WTC11 (cell line): ENCODE measurements around the gene CNIH3. TPM values are rescaled to one million over a fixed set of nuclear protein-coding genes. Genes with fewer than 3 reads are reported as not detected.

Source experiments
- ATAC-seq: fragments of 200-7000 bp; cut with Tn5 transposase; 2 replicates; pipeline ENCODE4 v1.10.0; 2021; ENCODE audit warnings: mild to moderate bottlenecking, moderate library complexity
- CTCF ChIA-PET: fragments of 300-600 bp; sonication (Branson Sonifier 250); formaldehyde crosslinking; loops from one replicate; lab custom pipeline; 2021; ENCODE audit warnings: antibody characterized with exemption; lab: Charles Lee
- POLR2A ChIA-PET: fragments of 350-600 bp; sonication (Branson Sonifier 250); formaldehyde crosslinking; loops from one replicate; lab custom pipeline; 2021; ENCODE audit warnings: antibody characterized with exemption; lab: Charles Lee
- DNase-seq: peaks from one replicate; pipeline ENCODE4 v3.0.0; 2021; ENCODE audit warnings: low spot score
- H3K27ac Mint-ChIP-seq: 2 replicates; pipeline ENCODE4 v1.8.0; 2021; ENCODE audit warnings: mixed read lengths
- H3K27me3 Mint-ChIP-seq: 2 replicates; pipeline ENCODE4 v1.8.0; 2021; ENCODE audit warnings: low read depth, mild to moderate bottlenecking, moderate library complexity, mixed read lengths
- H3K36me3 Mint-ChIP-seq: 2 replicates; pipeline ENCODE4 v1.8.0; 2021; ENCODE audit warnings: mixed read lengths
- H3K4me1 Mint-ChIP-seq: 2 replicates; pipeline ENCODE4 v1.8.0; 2022; ENCODE audit warnings: mixed read lengths
- H3K4me3 Mint-ChIP-seq: 2 replicates; pipeline ENCODE4 v1.8.0; 2021; ENCODE audit warnings: mild to moderate bottlenecking, moderate library complexity, mixed read lengths
- H3K9me3 Mint-ChIP-seq: 2 replicates; pipeline ENCODE4 v1.8.0; 2021; ENCODE audit warnings: mixed read lengths
- CREB1 ChIP-seq: sonication (generic); formaldehyde crosslinking; IDR thresholded peaks from 2 replicates; pipeline ENCODE4 v1.8.0; 2023; ENCODE audit warnings: mild to moderate bottlenecking, missing genetic modification reagents
- CTCF ChIP-seq: fragments of 200-600 bp; IDR thresholded peaks from 2 replicates; pipeline ENCODE4 v1.8.0; 2022; ENCODE audit warnings: antibody characterized with exemption
- E2F1 ChIP-seq: sonication (generic); formaldehyde crosslinking; IDR thresholded peaks from 2 replicates; pipeline ENCODE4 v1.8.0; 2022; ENCODE audit warnings: mild to moderate bottlenecking, missing genetic modification reagents
- ELF4 ChIP-seq: sonication (generic); formaldehyde crosslinking; IDR thresholded peaks from 2 replicates; pipeline ENCODE4 v1.8.1; 2022; ENCODE audit warnings: low read depth, mild to moderate bottlenecking, moderate library complexity, missing genetic modification reagents
- FOXJ3 ChIP-seq: sonication (generic); formaldehyde crosslinking; IDR thresholded peaks from 2 replicates; pipeline ENCODE4 v1.9.0; 2021; ENCODE audit warnings: missing genetic modification reagents, mild to moderate bottlenecking, borderline replicate concordance
- FOXP1 ChIP-seq: sonication (generic); formaldehyde crosslinking; IDR thresholded peaks from 2 replicates; pipeline ENCODE4 v1.8.0; 2022; ENCODE audit warnings: missing genetic modification reagents, mild to moderate bottlenecking, moderate library complexity, borderline replicate concordance
- GTF2I ChIP-seq: fragments of 250-450 bp; sonication (Bioruptor Pico); conservative IDR thresholded peaks from 2 replicates; pipeline ENCODE4 v1.4.0; 2021; ENCODE audit warnings: mild to moderate bottlenecking
- HMGXB4 ChIP-seq: sonication (generic); formaldehyde crosslinking; IDR thresholded peaks from 2 replicates; pipeline ENCODE4 v1.8.1; 2023; ENCODE audit warnings: mild to moderate bottlenecking, moderate library complexity, missing genetic modification reagents
- RELA ChIP-seq: sonication (generic); formaldehyde crosslinking; IDR thresholded peaks from 2 replicates; pipeline ENCODE4 v1.8.1; 2022; ENCODE audit warnings: missing genetic modification reagents, mild to moderate bottlenecking, borderline replicate concordance
- SOX15 ChIP-seq: fragments of 250-450 bp; sonication (Bioruptor Pico); IDR thresholded peaks from 2 replicates; pipeline ENCODE4 v1.9.0; 2021; ENCODE audit warnings: mild to moderate bottlenecking
- USF1 ChIP-seq: sonication (generic); formaldehyde crosslinking; IDR thresholded peaks from 2 replicates; pipeline ENCODE4 v1.8.0; 2022; ENCODE audit warnings: mild to moderate bottlenecking, missing genetic modification reagents
- ZMAT4 ChIP-seq: fragments of 250-450 bp; sonication (Bioruptor Pico); IDR thresholded peaks from 2 replicates; pipeline ENCODE4 v1.9.0; 2021; ENCODE audit warnings: mild to moderate bottlenecking
- total RNA-seq: library from RNA; stranded (reverse); gene quantifications from 3 replicates; pipeline ENCODE4 v1.2.3, GENCODE V29; 2021
- TF ChIP-seq, protein P1 (sequence below): fragments of 250-450 bp; sonication (Bioruptor Pico); IDR thresholded peaks from 2 replicates; pipeline ENCODE4 v1.9.0; 2021; ENCODE audit warnings: mild to moderate bottlenecking
- TF ChIP-seq, protein P2 (sequence below): fragments of 250-450 bp; sonication (Bioruptor Pico); IDR thresholded peaks from 2 replicates; pipeline ENCODE4 v1.9.0; 2021; ENCODE audit warnings: mild to moderate bottlenecking, borderline replicate concordance
- TF ChIP-seq, protein P3 (sequence below): sonication (generic); formaldehyde crosslinking; IDR thresholded peaks from 2 replicates; pipeline ENCODE4 v1.8.0; 2022; ENCODE audit warnings: mild to moderate bottlenecking, missing genetic modification reagents
- TF ChIP-seq, protein P4 (sequence below): sonication (generic); formaldehyde crosslinking; conservative IDR thresholded peaks from 2 replicates; pipeline ENCODE4 v1.8.1; 2023; ENCODE audit warnings: mild to moderate bottlenecking, low read depth, missing genetic modification reagents, moderate library complexity

The CNIH3 gene
- total RNA-seq, 1 experiment from 2014 or later = 8.1 TPM

DNA sequence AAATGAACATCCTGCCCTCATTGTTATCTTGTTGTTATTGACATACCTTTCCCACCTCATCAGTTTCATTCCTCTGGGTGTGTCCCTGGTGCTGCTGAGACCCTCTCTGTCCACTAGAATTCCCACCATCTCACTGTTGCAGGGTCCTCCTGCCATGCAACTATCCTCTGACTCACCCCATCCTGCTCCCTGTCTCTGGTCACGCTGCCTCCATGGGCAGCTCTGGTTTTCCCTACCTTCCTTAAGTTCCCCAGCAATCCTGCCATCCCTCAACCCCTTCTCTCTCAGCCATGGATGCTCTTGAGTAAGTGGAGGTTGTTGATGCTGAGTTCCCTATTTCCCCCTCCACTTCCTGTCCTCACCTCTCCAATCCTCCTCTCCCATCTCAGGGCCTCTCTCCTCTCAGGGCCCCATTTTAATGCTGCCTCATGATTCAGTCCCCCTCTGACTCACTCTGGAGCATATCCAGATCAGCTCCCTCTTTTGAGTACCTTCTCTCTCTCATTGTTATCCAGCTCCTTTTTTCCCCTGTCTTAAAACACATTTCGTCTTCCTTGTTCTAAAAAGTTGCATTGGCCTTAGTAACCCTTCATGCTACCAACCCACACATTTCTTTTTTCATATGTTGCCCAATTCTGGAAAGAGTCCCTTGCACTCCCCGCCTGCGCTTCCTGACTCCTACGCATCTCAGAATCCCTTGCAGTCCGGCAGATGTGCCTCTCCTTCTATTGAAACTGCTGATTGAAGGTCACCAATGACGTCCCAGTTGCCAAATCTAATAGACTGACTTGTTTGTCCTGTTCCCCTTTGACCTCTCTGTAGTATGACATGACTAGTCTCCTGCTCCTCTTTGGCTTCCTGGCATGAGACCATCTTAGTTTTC is 92.0 kb downstream of the CNIH3 start:
- CTCF ChIA-PET = interaction anchor here (2.2 kb wide), 1 partner anchor 7 kb away, joined by 4 read pairs; no protein-coding TSS in a partner anchor
- no peak for DNase-seq

More for the DNA sequence above, 92.0 kb downstream of the CNIH3 start:
- no peaks in the 10 kb centered on the region for H3K9me3 Mint-ChIP-seq
- no peak overlapping the region for H3K4me3 Mint-ChIP-seq
- TF ChIP-seq GTF2I (CRISPR knock-in tag) (no peak), ELF4 (no peak), CTCF (no peak), SOX15 (CRISPR knock-in tag) (no peak), E2F1 (CRISPR knock-in tag) (no peak), CREB1 (CRISPR knock-in tag) (no peak), ZMAT4 (CRISPR knock-in tag) (no peak), HMGXB4 (CRISPR knock-in tag) (no peak), FOXP1 (CRISPR knock-in tag) (no peak), FOXJ3 (CRISPR knock-in tag) (no peak), USF1 (no peak), RELA (no peak)
- TF ChIP-seq, protein P1, sequence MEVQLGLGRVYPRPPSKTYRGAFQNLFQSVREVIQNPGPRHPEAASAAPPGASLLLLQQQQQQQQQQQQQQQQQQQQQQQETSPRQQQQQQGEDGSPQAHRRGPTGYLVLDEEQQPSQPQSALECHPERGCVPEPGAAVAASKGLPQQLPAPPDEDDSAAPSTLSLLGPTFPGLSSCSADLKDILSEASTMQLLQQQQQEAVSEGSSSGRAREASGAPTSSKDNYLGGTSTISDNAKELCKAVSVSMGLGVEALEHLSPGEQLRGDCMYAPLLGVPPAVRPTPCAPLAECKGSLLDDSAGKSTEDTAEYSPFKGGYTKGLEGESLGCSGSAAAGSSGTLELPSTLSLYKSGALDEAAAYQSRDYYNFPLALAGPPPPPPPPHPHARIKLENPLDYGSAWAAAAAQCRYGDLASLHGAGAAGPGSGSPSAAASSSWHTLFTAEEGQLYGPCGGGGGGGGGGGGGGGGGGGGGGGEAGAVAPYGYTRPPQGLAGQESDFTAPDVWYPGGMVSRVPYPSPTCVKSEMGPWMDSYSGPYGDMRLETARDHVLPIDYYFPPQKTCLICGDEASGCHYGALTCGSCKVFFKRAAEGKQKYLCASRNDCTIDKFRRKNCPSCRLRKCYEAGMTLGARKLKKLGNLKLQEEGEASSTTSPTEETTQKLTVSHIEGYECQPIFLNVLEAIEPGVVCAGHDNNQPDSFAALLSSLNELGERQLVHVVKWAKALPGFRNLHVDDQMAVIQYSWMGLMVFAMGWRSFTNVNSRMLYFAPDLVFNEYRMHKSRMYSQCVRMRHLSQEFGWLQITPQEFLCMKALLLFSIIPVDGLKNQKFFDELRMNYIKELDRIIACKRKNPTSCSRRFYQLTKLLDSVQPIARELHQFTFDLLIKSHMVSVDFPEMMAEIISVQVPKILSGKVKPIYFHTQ (CRISPR knock-in tag) = no peak
- TF ChIP-seq, protein P2, sequence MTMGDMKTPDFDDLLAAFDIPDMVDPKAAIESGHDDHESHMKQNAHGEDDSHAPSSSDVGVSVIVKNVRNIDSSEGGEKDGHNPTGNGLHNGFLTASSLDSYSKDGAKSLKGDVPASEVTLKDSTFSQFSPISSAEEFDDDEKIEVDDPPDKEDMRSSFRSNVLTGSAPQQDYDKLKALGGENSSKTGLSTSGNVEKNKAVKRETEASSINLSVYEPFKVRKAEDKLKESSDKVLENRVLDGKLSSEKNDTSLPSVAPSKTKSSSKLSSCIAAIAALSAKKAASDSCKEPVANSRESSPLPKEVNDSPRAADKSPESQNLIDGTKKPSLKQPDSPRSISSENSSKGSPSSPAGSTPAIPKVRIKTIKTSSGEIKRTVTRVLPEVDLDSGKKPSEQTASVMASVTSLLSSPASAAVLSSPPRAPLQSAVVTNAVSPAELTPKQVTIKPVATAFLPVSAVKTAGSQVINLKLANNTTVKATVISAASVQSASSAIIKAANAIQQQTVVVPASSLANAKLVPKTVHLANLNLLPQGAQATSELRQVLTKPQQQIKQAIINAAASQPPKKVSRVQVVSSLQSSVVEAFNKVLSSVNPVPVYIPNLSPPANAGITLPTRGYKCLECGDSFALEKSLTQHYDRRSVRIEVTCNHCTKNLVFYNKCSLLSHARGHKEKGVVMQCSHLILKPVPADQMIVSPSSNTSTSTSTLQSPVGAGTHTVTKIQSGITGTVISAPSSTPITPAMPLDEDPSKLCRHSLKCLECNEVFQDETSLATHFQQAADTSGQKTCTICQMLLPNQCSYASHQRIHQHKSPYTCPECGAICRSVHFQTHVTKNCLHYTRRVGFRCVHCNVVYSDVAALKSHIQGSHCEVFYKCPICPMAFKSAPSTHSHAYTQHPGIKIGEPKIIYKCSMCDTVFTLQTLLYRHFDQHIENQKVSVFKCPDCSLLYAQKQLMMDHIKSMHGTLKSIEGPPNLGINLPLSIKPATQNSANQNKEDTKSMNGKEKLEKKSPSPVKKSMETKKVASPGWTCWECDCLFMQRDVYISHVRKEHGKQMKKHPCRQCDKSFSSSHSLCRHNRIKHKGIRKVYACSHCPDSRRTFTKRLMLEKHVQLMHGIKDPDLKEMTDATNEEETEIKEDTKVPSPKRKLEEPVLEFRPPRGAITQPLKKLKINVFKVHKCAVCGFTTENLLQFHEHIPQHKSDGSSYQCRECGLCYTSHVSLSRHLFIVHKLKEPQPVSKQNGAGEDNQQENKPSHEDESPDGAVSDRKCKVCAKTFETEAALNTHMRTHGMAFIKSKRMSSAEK (CRISPR knock-in tag) = no peak
- TF ChIP-seq, protein P3, sequence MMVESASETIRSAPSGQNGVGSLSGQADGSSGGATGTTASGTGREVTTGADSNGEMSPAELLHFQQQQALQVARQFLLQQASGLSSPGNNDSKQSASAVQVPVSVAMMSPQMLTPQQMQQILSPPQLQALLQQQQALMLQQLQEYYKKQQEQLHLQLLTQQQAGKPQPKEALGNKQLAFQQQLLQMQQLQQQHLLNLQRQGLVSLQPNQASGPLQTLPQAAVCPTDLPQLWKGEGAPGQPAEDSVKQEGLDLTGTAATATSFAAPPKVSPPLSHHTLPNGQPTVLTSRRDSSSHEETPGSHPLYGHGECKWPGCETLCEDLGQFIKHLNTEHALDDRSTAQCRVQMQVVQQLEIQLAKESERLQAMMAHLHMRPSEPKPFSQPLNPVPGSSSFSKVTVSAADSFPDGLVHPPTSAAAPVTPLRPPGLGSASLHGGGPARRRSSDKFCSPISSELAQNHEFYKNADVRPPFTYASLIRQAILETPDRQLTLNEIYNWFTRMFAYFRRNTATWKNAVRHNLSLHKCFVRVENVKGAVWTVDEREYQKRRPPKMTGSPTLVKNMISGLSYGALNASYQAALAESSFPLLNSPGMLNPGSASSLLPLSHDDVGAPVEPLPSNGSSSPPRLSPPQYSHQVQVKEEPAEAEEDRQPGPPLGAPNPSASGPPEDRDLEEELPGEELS (CRISPR knock-in tag) = no peak
- TF ChIP-seq, protein P4, sequence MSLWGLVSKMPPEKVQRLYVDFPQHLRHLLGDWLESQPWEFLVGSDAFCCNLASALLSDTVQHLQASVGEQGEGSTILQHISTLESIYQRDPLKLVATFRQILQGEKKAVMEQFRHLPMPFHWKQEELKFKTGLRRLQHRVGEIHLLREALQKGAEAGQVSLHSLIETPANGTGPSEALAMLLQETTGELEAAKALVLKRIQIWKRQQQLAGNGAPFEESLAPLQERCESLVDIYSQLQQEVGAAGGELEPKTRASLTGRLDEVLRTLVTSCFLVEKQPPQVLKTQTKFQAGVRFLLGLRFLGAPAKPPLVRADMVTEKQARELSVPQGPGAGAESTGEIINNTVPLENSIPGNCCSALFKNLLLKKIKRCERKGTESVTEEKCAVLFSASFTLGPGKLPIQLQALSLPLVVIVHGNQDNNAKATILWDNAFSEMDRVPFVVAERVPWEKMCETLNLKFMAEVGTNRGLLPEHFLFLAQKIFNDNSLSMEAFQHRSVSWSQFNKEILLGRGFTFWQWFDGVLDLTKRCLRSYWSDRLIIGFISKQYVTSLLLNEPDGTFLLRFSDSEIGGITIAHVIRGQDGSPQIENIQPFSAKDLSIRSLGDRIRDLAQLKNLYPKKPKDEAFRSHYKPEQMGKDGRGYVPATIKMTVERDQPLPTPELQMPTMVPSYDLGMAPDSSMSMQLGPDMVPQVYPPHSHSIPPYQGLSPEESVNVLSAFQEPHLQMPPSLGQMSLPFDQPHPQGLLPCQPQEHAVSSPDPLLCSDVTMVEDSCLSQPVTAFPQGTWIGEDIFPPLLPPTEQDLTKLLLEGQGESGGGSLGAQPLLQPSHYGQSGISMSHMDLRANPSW (CRISPR knock-in tag) = no peak
- TF ChIP-seq, all 79 proteins: peak for 0
- POLR2A ChIA-PET = interaction anchor here (0.7 kb wide), 1 partner anchor 496 kb away, joined by 6 read pairs; no protein-coding TSS in a partner anchor
- H3K27me3 Mint-ChIP-seq = no peaks in the 10 kb centered on the region
- peaks cover 15% of the 10 kb centered on the region for H3K4me1 Mint-ChIP-seq
- H3K27ac Mint-ChIP-seq = no peak overlapping the region
- ATAC-seq = no peak
- no peaks in the 10 kb centered on the region for H3K36me3 Mint-ChIP-seq
